Activated CD4-positive, alpha-beta T cell treated with anti-CD3 and anti-CD28 coated beads, Interleukin-2, Interleukin-4, amounts not matched to agents 100 ng/mL and 50 ng/mL, durations not matched to agents 16 hours and 8 hours (primary cell): ENCODE data around the gene SH3TC2.

Experiments used
- DNase-seq: peaks from one replicate; pipeline ENCODE4 v3.0.0-alpha.2; 2020; ENCODE audit warnings: low spot score

Gene SH3TC2

DNA sequence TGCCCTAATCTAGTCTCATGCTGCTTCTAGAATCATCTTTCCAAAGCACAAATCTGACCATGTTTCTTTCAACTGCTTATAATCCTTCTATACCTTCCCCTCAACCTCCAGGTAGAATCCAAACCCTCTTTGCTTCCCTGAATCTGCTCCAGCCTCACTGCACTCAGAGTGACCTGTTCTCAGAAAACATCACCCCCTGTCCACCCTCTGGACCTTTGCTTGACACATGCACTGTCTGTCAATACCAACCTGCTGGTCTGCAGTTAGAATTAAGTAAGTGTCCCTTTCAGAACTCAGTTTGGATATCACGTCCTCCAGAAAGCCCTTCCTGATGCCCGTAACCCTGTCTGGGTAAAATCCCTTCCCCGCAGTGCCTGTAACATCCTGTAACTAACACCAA is 63.1 kb downstream of the SH3TC2 start:
- no peak for DNase-seq

GRCh38 chr5:148998174-148998797 is 64.6 kb downstream of the SH3TC2 start:
- peak; percentile 53 for DNase-seq

DNA sequence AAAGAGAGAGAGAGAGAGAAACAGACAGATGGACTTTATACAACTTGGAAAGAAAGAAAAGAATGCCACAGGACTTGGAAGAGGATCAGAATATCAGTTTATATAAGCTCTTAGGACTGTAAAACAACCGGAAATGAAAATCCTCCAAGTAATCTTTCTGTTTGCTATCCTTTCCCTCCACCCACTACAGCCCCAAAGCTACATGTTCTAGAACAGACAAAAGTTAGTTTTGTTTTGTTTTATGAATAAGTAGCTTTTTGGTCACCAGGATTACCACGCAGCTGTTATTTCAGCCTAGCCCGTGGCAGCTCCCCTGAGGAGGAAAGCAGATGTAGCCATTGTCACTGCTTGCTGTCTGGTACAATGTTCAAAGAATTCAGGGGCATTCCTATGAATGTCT is 66.6 kb downstream of the SH3TC2 start:
- DNase-seq = no peak

GRCh38 chr5:148995791-148996190 is 67.1 kb downstream of the SH3TC2 start:
- no peak for DNase-seq

GRCh38 chr5:148993283-148993936 is 69.5 kb downstream of the SH3TC2 start:
- no peak for DNase-seq

DNA sequence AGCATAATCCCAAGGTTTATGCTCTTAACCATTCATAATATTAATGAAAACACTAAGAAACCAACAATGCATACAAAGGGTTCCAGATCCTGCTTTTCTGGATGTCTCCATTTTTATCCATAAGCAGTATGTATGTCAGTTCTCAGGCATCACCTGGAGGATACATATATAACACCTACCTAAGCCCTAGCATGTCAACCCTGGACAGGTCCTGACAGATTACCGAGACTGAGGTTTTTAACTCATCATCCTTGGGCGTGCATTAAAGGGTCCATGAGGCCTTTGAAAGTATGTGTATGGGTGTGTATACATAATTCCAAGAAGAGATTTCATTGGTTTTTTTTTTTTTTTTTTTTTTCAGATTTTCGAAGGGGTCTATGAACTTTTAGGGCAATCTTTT is 70.6 kb downstream of the SH3TC2 start:
- DNase-seq = no peak

GRCh38 chr5:148991566-148991965 is 71.3 kb downstream of the SH3TC2 start:
- DNase-seq = no peak

DNA sequence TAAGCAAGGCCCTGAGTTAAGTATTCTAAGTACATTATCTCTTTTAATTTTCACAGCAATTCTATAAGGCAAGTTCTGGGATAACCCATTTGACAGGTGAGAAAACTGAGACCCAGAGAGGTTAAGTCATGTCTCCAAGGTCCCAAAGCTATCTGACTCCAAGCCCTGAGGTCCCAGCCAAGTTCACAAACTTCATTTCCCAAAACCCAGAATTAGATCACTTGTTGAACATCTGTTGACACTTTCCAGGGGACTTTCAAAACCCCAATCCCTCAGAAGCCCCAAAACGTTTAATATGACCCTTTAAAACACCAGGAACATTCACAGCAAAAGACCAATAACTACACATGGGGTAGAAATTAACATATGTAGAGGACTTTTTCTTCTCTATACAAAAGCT is 72.0 kb downstream of the SH3TC2 start:
- no peak for DNase-seq

GRCh38 chr5:148989567-148989966 is 73.3 kb downstream of the SH3TC2 start:
- no peak for DNase-seq

- DNase-seq = no peak
These were observed 74.5 kb downstream of the SH3TC2 start for GRCh38 chr5:148988328-148988727.

DNA sequence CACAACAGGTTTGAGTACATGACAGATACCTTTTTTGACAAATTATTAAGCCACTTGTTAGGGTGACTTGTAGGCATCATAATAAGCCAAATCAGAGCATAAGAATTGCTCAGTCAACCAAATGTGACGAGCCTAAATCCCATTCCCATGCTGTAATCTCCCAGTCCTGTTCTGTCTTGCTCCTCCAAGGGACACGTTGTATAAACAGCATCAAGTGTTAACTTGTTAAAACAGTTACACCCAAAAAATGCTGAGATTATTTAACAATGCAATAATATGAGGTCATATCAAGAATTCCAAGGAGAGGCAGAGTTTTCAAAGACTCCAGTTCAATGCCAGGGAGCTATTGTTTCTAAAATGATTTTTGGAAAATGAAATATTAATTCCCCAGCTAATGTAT is 76.2 kb downstream of the SH3TC2 start:
- DNase-seq = no peak

GRCh38 chr5:148984345-148984744 is 78.5 kb downstream of the SH3TC2 start:
- no peak for DNase-seq

- no peak for DNase-seq
These were observed 81.5 kb downstream of the SH3TC2 start for GRCh38 chr5:148981353-148981752.

GRCh38 chr5:148980731-148981130 is 82.1 kb downstream of the SH3TC2 start:
- DNase-seq = no peak

GRCh38 chr5:148979083-148979723 is 83.7 kb downstream of the SH3TC2 start:
- no peak for DNase-seq

DNA sequence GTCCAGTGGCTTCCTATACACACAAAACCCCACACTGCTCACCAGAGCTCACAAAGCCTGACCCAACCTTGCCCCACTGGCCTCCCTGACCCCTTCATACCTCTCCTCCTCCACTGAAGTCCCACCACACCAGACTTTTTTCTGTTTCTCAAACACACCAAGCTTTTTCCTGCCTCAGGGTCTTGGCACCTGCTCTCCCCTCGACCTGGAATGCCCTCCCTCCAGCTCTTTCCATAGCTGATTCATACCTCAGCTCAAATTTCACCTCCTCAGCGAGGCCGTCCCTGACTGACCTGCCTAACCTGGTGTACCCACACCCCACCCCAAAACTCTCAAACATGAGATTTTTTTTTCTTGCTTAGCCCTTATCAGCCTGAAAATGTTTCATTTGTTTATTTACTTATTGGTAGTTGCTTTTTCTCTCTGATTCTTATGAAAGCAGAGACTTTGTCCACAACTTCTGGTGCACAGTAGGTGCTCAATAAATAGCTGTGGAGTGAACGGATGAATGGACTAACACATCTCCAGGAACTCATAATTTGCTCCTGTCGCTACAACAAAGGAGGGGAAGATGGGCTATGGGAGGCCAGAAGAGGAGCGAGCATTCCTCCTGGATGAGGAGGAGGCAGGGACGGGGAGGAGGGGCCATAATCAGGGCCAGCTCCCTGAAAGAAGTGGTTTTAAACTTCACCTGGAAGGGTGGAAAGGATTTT is 84.3 kb downstream of the SH3TC2 start:
- DNase-seq = no peak

DNA sequence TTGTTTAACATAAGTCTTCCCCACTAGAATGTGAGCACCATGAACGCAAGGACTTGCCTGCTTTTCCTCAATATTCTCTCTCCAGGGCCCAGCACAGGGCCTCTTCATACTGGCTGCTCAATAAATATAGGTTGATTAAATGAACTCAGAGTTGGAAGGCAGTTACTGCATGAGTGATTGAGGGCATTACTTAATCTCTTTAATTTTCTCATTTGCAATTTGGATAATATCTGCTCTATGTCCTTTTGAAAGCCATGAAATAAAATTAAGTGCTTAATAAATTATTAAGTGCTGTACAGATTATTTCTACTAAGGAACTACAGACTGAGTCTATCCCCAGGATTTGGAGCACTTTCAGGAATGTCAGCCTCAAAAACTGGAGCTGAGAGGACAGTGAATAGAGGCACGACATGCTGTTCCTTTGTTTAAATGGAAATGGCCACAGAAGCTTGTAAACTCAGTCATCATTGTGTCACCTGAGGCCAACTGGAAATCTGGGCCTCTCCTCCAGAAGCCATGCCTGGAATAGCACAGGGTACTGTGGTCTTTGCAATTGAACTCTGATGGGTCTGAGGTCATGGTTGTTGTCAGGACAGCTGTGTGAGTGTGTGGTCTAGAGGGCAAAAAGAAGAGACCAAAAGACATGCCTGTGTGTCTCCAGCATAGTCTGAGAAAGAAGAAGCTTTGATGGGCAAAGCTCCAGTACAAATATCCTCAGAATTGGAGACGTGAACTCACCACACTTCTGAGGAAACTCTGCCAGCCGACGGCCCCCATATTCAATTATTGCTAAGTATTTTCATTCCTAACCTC is 86.1 kb downstream of the SH3TC2 start:
- DNase-seq = no peak

DNA sequence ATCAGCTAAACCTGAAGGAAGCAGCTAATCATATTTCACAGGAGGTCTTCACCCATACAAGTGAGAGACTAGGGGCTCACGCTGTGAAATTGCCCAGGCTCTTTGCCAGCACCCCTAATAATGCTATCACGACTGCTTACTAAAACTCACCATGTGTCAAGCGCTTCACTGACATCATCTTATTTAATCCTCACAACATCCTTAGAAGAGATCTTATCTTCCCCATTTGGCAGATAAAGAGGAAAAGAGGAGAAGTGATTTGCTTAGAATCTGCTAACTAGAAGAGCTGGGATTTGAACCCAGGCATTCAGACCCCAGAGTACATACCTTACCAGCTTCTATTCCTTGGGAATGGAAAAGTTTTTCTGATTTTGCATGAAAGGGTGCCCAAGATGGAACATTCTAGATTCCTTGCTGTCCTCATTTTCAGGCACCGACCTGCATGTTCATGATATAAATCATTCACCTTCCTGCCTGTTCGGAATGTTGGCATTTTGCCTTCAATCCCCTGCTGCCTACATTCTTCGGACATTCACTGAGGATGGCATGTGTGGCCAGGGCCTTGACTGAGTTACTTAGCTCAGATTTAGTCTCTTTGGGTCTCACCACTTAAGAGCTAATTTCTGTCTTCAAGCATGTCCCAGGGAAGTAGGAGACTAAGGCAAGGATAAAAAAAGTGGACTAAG is 88.1 kb downstream of the SH3TC2 start:
- DNase-seq = no peak

DNA sequence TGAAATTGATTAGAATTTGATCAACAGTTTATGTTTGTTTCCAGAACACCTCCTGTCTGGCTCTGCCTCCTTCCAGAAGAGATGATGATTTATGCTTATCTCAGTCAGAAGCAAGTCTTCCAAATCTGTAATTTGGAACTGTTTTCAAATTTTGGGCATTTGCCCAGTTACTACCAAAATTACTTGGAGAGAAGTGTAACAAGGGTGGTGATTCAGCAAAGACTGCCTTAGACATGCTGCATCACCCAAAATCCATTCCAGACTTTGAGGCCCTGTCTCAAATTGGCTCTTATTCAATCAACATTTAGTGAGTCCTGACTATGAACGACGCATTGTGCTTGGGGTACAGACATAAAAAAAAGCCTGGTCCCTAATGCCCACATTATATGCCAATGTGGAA is 89.4 kb downstream of the SH3TC2 start:
- DNase-seq = no peak

GRCh38 chr5:148972974-148973374 is 89.9 kb downstream of the SH3TC2 start:
- no peak for DNase-seq

- DNase-seq = no peak
These were observed 90.5 kb downstream of the SH3TC2 start for GRCh38 chr5:148972396-148972795.

DNA sequence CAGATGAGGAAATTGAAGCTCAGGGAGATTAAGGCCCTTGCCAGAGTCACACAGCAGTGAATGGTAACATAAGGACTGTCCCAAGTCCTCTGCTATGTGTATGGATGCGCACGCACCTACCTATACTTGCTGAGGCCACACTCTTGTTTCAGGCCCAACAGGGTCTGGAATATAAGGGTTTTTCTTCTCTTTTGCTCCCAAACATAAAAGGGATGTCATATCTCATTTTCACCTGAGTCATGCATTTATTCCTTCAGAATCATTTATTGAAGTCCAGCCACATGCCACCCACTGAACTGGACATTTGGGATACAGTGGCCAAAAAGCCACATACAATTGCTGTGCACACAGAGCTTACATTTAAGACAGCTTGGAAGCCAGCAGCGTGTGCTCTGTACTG is 92.0 kb downstream of the SH3TC2 start:
- no peak for DNase-seq
